GM12878 (cell line): ENCODE data around the gene RAB24.

Experiments used
- FOXK2 ChIP-seq: fragments of 450-650 bp; IDR thresholded peaks from 2 replicates; pipeline ENCODE4 v1.6.1; 2017; ENCODE audit warnings: mild to moderate bottlenecking, moderate library complexity
- NBN ChIP-seq: fragments of 450-650 bp; IDR thresholded peaks from 2 replicates; pipeline ENCODE4 v1.6.1; 2016
- RCOR1 ChIP-seq: conservative IDR thresholded peaks from 2 replicates; pipeline ENCODE4 v1.6.1; 2012; ENCODE audit warnings: low read depth, low read length, improper control_type of control experiment
- SIN3A ChIP-seq: IDR thresholded peaks from 2 replicates; pipeline ENCODE4 v1.6.1; 2012; ENCODE audit warnings: low read depth, low read length, improper control_type of control experiment
- ZNF24 ChIP-seq: fragments of 450-650 bp; IDR thresholded peaks from 2 replicates; pipeline ENCODE4 v1.6.1; 2017; ENCODE audit warnings: antibody characterized with exemption, mild to moderate bottlenecking
- ZNF687 ChIP-seq: fragments of 450-650 bp; IDR thresholded peaks from 2 replicates; pipeline ENCODE4 v1.6.1; 2017; ENCODE audit warnings: mild to moderate bottlenecking, moderate library complexity

DNA sequence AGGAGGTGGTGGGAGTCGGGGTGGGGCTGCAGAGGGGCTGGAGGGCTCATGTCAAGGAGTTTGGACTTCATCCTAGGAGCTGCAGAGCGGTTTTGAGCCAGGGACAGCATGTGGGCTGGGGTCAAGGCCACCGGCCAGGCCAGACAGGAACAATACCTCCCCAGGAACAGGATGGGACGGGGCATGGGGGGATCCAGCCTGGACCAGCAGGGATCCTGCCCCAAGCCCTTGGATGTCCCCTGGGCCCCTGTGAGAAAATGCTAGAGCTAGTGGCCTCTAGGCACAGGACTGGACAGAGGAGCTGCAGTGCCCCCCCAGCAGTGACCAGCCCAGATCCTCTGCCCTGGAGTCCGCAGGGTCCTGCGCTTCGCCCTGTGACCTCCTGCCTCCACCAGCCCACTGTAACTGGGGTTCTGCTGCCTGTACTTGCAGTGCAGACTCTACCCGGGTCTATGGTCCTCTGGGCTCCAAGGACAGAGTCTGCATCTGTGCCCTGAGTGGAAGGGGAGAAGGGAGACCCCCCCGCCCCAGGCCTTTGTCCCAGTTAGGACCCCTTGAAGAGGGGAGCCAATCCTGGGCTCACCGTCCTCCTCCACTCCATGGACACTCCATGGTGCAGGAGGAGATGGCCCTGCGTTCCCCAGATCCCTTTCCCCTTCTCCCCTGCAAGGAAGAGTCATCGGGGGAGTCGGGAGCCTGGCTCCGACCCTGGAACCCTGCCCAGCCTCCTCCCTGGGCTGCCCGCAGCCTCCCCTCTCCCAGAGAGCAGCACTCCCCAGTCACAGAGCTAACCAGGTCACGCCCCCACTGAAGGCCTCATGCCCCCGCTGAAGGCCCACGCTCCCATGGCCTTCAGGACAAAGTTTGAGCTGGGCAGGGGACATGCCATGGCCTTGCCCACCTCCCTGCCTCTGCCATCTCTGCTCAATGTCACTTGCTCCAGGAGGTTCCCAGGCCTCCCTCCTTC, 11.1 kb upstream of the RAB24 start:
- TF ChIP-seq RCOR1 = no peak
- no peak for TF ChIP-seq FOXK2
- no peak for TF ChIP-seq ZNF24
- no peak for TF ChIP-seq NBN
- TF ChIP-seq ZNF687 = no peak
- TF ChIP-seq SIN3A = no peak
